Measurements from ENCODE around the gene MAPRE2.

Gene MAPRE2

GRCh38 chr18:35183886-35184285 lies 142.7 kb downstream of the MAPRE2 start:
- DNase-seq (ENCODE audit: low spot score): no peak

- no peak for DNase-seq (ENCODE audit: low spot score)
These were observed 144.6 kb downstream of the MAPRE2 start for GRCh38 chr18:35185771-35186170.

- DNase-seq (ENCODE audit: low spot score): no peak
These were observed 145.2 kb downstream of the MAPRE2 start for GRCh38 chr18:35186291-35187034.

DNA sequence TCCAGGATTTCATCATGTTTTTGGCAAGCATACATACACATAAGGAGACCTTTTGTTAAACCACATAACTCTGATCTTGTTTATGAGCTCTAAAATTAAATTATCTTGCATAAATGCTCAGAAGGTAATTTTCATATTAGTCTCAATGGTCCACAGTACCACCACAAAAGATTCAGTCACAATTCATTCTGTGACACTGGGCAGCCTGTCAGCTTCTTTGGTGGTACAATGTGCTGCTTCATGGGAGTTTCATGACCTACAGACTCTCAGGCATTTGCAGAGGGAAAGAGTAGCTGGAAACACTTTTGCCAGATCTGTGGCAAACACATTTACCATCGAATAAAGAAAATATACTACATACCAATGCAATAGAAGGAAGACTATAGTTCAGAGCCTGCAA lies 148.3 kb downstream of the MAPRE2 start:
- DNase-seq (ENCODE audit: low spot score): no peak

DNA sequence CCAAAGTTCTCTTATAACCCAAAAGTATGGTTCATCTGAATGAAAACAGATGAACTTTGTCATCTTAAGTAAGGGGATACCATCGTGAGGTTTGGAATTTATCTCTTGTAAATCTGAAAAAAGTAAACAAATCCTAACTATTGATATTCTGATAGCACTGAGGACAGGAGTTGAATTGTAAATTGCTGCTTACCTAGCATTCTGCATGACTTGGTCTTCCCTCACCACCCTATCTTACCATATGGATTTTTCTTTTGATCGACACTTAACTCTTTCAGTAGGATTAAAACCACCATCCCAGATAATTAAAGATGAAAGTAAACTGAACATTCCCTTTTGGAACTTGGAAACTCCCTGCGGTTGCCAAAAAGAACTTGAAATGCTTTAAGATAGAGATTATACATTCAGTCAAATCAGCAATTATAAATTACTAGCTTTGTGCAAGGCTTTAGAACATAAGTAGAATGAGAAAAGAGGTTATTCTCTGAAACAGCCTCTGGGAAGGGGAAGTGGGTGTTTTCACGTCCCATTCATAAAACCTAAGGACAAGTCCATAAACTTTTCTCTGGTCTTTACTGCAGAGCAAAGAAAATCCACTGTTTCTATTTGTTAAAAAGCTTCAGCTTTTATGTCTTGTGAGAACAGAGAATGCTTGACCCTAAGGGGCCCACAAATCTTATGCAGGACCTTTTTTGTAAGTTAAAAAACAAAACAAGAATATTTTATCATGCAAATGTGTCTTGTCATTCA lies 149.9 kb downstream of the MAPRE2 start:
- DNase-seq (ENCODE audit: low spot score): no peak

DNA sequence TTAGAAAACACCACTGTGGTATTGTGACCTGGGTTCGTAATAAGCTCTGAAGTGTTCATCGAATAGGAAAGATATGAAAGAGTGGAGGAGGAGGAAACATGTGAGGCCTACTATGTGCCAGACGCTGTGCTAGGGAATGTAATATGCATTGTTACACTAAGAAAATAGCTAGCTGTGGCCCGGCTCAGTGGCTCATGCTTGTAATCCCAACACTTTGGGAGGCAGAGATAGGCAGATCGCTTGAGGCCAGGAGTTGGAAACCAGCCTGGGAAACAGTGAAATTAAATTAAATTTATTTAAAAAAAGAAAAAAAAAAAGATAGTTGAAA lies 150.4 kb downstream of the MAPRE2 start:
- no peak for DNase-seq (ENCODE audit: low spot score)

- no peak for DNase-seq (ENCODE audit: low spot score)
These were observed 151.2 kb downstream of the MAPRE2 start for GRCh38 chr18:35192415-35192814.

Measured in AG20443 (cell line).